Left colon (tissue), 2 donors: ENCODE data around the gene DCX. TPM values are rescaled to one million over a fixed set of nuclear protein-coding genes. Genes with fewer than 3 reads are reported as not detected.

Source experiments
- ATAC-seq: fragments of 200-7000 bp; cut with Tn5 transposase; one replicate; pipeline ENCODE4 v1.9.1; 2020; ENCODE audit warnings: mild to moderate bottlenecking, moderate library complexity
- DNase-seq, 2 donors: peaks; one replicate each; pipeline ENCODE4 v3.0.0-alpha.2; 2020
- intact Hi-C, 2 donors: fragments of 100-400 bp; cut with DNase I in 1 of 2; cut with micrococcal nuclease in 1 of 2; formaldehyde crosslinking; loops; one replicate each; pipeline versions ENCODE4 v1.11.2 to v1.14.0; 2022; cut with DNase I, micrococcal nuclease
- total RNA-seq, 2 donors: library from RNA; stranded (reverse); fragmentation: NEBNext Ultra II Directional; extraction: Animal tissue kit (Norgen Biotek cat#: 25700); gene quantifications; one replicate each; pipeline ENCODE4 v1.2.1, GENCODE V29; 2021
- donor health status: DM: no; HTN: no; CAD: no.
- donor health status: DM: yes; HTN: yes; CAD: no.

Gene DCX
- total RNA-seq, 2 donors from 2014 or later = 0.14 TPM; not detected in 1

- intact Hi-C loops = no loop called here
- DNase-seq (no peak), ATAC-seq (no peak)
These were observed 154.3 kb downstream of the DCX start for GRCh38 chrX:111257733-111258132.

- DNase-seq (no peak), ATAC-seq (no peak)
- intact Hi-C loops = no loop called here
These were observed 156.9 kb downstream of the DCX start for GRCh38 chrX:111254896-111255693.

GRCh38 chrX:111244235-111244750 lies 167.7 kb downstream of the DCX start:
- no peak for DNase-seq
- intact Hi-C loops = no loop called here
- no peak for ATAC-seq

Other genes with a start within 250 kb of the DCX start
- gene CAPN6, start 141.7 kb downstream of the DCX start, total RNA-seq = 1 to 10 TPM; 2.0 to 5.0 TPM
- gene SERTM2, start 99.5 kb upstream of the DCX start, total RNA-seq = under 1 TPM in 1 of 2 donors, not detected in 1; 0.20 TPM